COR-L47 (cell line): ENCODE results near the gene MYF5.

Source experiments
- DNase-seq: peaks from one replicate; lab custom pipeline; 2025; lab: John Stamatoyannopoulos, UW

Gene MYF5

DNA sequence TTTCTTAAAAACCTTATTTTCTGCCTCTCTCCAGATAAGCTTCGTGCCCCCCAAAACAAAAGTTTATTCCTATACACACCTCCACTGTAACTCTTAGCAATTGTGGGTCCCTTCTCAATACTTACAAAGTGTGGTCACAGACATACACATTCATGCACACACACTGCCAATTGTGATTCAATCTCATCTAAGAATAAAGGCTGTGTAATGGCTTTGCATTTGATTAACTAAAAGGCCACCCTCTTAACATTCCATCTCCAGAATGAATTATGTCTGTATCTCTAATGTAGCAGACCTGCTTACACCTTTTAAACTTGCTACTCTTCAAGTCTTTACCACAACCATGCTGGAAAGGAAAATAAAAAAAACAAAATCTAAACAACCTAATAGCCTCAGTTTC, 49.5 kb downstream of the MYF5 start:
- DNase-seq = no peak

DNA sequence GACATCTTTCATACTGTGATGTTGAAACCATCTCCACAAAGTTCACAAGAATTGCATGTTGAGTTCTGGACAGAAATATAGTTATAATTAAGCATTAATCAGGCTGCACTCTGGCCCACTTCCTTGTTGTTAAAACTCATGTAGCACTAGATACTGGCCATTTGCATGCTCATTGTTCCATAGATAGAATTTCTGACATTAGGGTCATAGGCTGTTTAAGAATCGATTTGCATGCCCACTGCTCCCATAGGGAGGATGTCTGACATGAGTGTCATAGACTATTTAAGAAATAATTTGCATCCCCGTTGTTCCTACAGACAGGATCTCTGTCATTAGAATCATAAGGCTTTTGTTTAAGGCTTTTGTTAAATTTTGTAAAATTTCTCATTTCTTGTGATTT, 50.2 kb downstream of the MYF5 start:
- DNase-seq = no peak
